ENCODE measurements around the gene PTBP3.

DNA sequence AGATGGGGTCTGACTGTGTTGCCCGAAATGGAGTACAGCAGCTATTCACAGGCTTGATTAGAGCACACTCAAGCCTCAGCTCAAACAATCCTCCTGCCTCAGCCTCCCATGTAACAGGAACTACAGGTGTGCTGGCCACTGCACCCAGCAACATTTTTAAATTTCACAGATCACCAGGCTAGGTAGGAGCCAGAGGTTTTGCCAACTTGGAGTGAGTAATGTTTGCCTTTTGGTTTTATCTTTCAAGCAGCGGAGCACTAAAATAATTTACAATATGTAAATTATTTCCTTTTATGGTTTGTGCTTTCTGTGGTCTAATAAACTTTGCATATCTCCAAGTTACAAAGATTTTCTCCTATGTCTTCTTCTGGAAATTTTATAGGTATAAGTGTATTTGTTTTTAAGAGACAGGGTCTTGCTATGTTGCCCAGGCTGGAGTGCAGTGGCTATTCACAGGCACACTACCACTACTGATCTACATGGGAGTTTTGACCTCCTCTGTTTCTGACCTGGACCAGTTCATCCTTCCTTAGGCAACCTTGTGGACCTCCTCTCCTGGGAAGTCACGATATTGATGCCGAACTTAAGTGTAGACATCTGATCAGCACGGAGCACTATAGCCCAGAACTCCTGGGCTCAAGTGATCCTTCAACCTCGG is 91.1 kb downstream of the PTBP3 start:
- no peak for TF ChIP-seq KDM5A (IDR thresholded peaks at IDR 0.05; ENCODE audit: borderline replicate concordance, low read length)
- TF ChIP-seq, protein P1, sequence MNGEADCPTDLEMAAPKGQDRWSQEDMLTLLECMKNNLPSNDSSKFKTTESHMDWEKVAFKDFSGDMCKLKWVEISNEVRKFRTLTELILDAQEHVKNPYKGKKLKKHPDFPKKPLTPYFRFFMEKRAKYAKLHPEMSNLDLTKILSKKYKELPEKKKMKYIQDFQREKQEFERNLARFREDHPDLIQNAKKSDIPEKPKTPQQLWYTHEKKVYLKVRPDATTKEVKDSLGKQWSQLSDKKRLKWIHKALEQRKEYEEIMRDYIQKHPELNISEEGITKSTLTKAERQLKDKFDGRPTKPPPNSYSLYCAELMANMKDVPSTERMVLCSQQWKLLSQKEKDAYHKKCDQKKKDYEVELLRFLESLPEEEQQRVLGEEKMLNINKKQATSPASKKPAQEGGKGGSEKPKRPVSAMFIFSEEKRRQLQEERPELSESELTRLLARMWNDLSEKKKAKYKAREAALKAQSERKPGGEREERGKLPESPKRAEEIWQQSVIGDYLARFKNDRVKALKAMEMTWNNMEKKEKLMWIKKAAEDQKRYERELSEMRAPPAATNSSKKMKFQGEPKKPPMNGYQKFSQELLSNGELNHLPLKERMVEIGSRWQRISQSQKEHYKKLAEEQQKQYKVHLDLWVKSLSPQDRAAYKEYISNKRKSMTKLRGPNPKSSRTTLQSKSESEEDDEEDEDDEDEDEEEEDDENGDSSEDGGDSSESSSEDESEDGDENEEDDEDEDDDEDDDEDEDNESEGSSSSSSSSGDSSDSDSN (CRISPR knock-in tag; IDR thresholded peaks at IDR 0.05): no peak
- no peak for TF ChIP-seq HNRNPUL1 (IDR thresholded peaks at IDR 0.05; ENCODE audit: low read depth, low read length)
- TF ChIP-seq SMAD1 (CRISPR knock-in tag; IDR thresholded peaks at IDR 0.05; ENCODE audit: borderline replicate concordance, low read depth): no peak
- no peak for TF ChIP-seq SIX4 (CRISPR knock-in tag; IDR thresholded peaks at IDR 0.05)
